Thoracic aorta (tissue), 2 donors: ENCODE data around the gene BATF3. TPM values are rescaled to one million over a fixed set of nuclear protein-coding genes. Genes with fewer than 3 reads are reported as not detected.
"Not testable (repeated sequence)": the region's sequence is repeated elsewhere in the genome, so short reads cannot be mapped to it uniquely, and the experiment has no call there.

Experiments
- ATAC-seq: fragments of 150-250 bp; one replicate; pipeline ENCODE4 v1.8.0; 2017; ENCODE audit warnings: low read depth; ENCODE audit not compliant: insufficient number of reproducible peaks, low FRiP score
- DNase-seq: peaks from one replicate; pipeline ENCODE4 v3.0.0-alpha.2; 2020; ENCODE audit warnings: low spot score
- H3K27ac ChIP-seq, 2 donors: fragments of 200-600 bp; sonication (generic); 1 replicate in 1 of 2; 2 replicates in 1 of 2; pipeline ENCODE4 v1.5.1; 2016; ENCODE audit warnings: mild to moderate bottlenecking in 2 of 2, moderate library complexity in 2 of 2
- H3K27me3 ChIP-seq: fragments of 200-600 bp; sonication (generic); replicated peaks from 2 replicates; pipeline ENCODE4 v1.6.0; 2016; ENCODE audit warnings: mild to moderate bottlenecking; ENCODE audit not compliant: insufficient read depth
- H3K36me3 ChIP-seq: fragments of 200-600 bp; sonication (generic); one replicate; pipeline ENCODE4 v1.5.1; 2016
- H3K4me1 ChIP-seq, 2 donors: fragments of 200-600 bp; sonication (generic); 1 replicate in 1 of 2; 2 replicates in 1 of 2; pipeline versions ENCODE4 v1.5.1 to v1.6.0; 2016; ENCODE audit warnings: low read depth in 2 of 2, mild to moderate bottlenecking in 1 of 2; ENCODE audit not compliant: control insufficient read depth in 1 of 2
- H3K4me3 ChIP-seq: fragments of 200-600 bp; sonication (generic); 2 replicates; pipeline ENCODE4 v1.5.1; 2016; ENCODE audit warnings: mild to moderate bottlenecking
- H3K9me3 ChIP-seq: fragments of 200-600 bp; sonication (generic); 2 replicates; pipeline ENCODE4 v1.5.1; 2016
- CTCF ChIP-seq: fragments of 200-600 bp; sonication (generic); IDR thresholded peaks from one replicate; pipeline ENCODE4 v1.5.1; 2019; ENCODE audit warnings: antibody characterized with exemption
- total RNA-seq, 2 donors: library from RNA; depleted of rRNA; stranded (reverse); fragments of >200 nt; gene quantifications; one replicate each; pipeline versions ENCODE4 v1.1.0 to v1.2.3, GENCODE V29; 2016

The BATF3 gene
- total RNA-seq, 2 donors from 2014 or later, result 2.2 to 26.6 TPM

- H3K4me1 ChIP-seq, result peaks cover 2 to 3% of the 10 kb centered on the region in 2 donors
- H3K9me3 ChIP-seq, result no peaks in the 10 kb centered on the region
- no peak overlapping the region for H3K27ac ChIP-seq
- no peak for TF ChIP-seq CTCF
- DNase-seq (no peak), ATAC-seq (no peak)
- H3K4me3 ChIP-seq, result no peak overlapping the region
- H3K27me3 ChIP-seq, result no peaks in the 10 kb centered on the region
- H3K36me3 ChIP-seq, result no peaks in the 10 kb centered on the region
Measured at GRCh38 chr1:212666116-212666775, 33.4 kb downstream of the BATF3 start.

- DNase-seq, result no peak
- peak overlapping the region; percentile 79 for H3K4me3 ChIP-seq
- H3K36me3 ChIP-seq, result no peaks in the 10 kb centered on the region
- ATAC-seq, result peak; percentile 87
- no peaks in the 10 kb centered on the region for H3K9me3 ChIP-seq
- peaks cover 0 to 3% of the 10 kb centered on the region in 2 donors for H3K4me1 ChIP-seq
- H3K27ac ChIP-seq, result peak overlapping the region; percentile 35 to 44
- TF ChIP-seq CTCF, result peak; percentile 97
- H3K27me3 ChIP-seq, result no peaks in the 10 kb centered on the region
Measured at GRCh38 chr1:212665241-212666115, 34.2 kb downstream of the BATF3 start.

GRCh38 chr1:212664409-212665199 is 35.0 kb downstream of the BATF3 start:
- Histone ChIP-seq H3K36me3 (no peaks in the 10 kb centered on the region), H3K4me3 (no peak overlapping the region), H3K9me3 (no peaks in the 10 kb centered on the region), H3K27me3 (no peaks in the 10 kb centered on the region), H3K4me1 (peaks cover 0 to 3% of the 10 kb centered on the region in 2 donors), H3K27ac (no peak overlapping the region)
- ATAC-seq (no peak), DNase-seq (no peak)
- TF ChIP-seq CTCF, result no peak

- H3K27me3 ChIP-seq, H3K4me1 ChIP-seq, H3K36me3 ChIP-seq, H3K4me3 ChIP-seq, H3K9me3 ChIP-seq, H3K27ac ChIP-seq, DNase-seq, ATAC-seq: not testable (repeated sequence)
Measured at GRCh38 chr1:212658250-212658649, 41.4 kb downstream of the BATF3 start.

GRCh38 chr1:212656730-212657129 is 42.9 kb downstream of the BATF3 start:
- no peak for DNase-seq
- Histone ChIP-seq H3K36me3 (no peaks in the 10 kb centered on the region), H3K27ac (no peak overlapping the region), H3K4me3 (no peak overlapping the region), H3K27me3 (no peaks in the 10 kb centered on the region), H3K9me3 (no peaks in the 10 kb centered on the region), H3K4me1 (peaks cover 0 to 2% of the 10 kb centered on the region in 2 donors)
- no peak for ATAC-seq
- TF ChIP-seq CTCF, result no peak
